GM18511 (cell line): ENCODE measurements around the gene PRRT1.
"Not testable (repeated sequence)": the region's sequence is repeated elsewhere in the genome, so short reads cannot be mapped to it uniquely, and the experiment has no call there.

Experiments
- ATAC-seq: cut with Tn5 transposase; IDR thresholded peaks from one replicate; pipeline ENCODE4 v1.9.1; 2021; ENCODE audit warnings: mild to moderate bottlenecking, moderate library complexity; ENCODE audit not compliant: unreplicated experiment

Gene PRRT1

GRCh38 chr6:32152769-32153563, 1.2 kb upstream of the PRRT1 start:
- ATAC-seq, result no peak

- ATAC-seq, result no peak
These were observed 417 bp downstream of the PRRT1 start for GRCh38 chr6:32151181-32151862.

GRCh38 chr6:32149932-32150870, 1.5 kb downstream of the PRRT1 start:
- no peak for ATAC-seq

GRCh38 chr6:32149092-32149755, 2.5 kb downstream of the PRRT1 start:
- no peak for ATAC-seq

- no peak for ATAC-seq
These were observed 3.2 kb downstream of the PRRT1 start for GRCh38 chr6:32148289-32149091.

- ATAC-seq, result no peak
These were observed 4.2 kb downstream of the PRRT1 start for GRCh38 chr6:32147401-32148132.

- ATAC-seq, result no peak
These were observed 5.1 kb downstream of the PRRT1 start for GRCh38 chr6:32146687-32147086.

- no peak for ATAC-seq
These were observed 5.5 kb downstream of the PRRT1 start for GRCh38 chr6:32146287-32146686.

GRCh38 chr6:32144238-32144637, 7.5 kb downstream of the PRRT1 start:
- ATAC-seq, result not testable (repeated sequence)

GRCh38 chr6:32140420-32141046, 11.2 kb downstream of the PRRT1 start:
- ATAC-seq, result no peak

- no peak for ATAC-seq
These were observed 12.1 kb downstream of the PRRT1 start for GRCh38 chr6:32139590-32139989.

GRCh38 chr6:32137454-32137853, 14.3 kb downstream of the PRRT1 start:
- no peak for ATAC-seq

- no peak for ATAC-seq
These were observed 18.0 kb downstream of the PRRT1 start for GRCh38 chr6:32133786-32134185.

GRCh38 chr6:32132110-32132509, 19.6 kb downstream of the PRRT1 start:
- ATAC-seq, result no peak

- no peak for ATAC-seq
These were observed 20.2 kb downstream of the PRRT1 start for GRCh38 chr6:32131439-32131948.

- ATAC-seq, result no peak
These were observed 22.2 kb downstream of the PRRT1 start for GRCh38 chr6:32129297-32130088.

- no peak for ATAC-seq
These were observed 22.9 kb downstream of the PRRT1 start for GRCh38 chr6:32128751-32129296.
